Erythroblast (primary cell): Measurements from ENCODE around the gene KCNIP3.

ENCODE experiments used
- DNase-seq, 2 experiments: peaks; one replicate each; lab custom pipeline; 2025; lab: John Stamatoyannopoulos, UW
- GATA1 ChIP-seq: IDR thresholded peaks from 2 replicates; pipeline ENCODE4 v1.6.1; 2011; ENCODE audit warnings: low read depth, mild to moderate bottlenecking, control low read depth, low read length, moderate library complexity
- POLR2A ChIP-seq: IDR thresholded peaks from 2 replicates; pipeline ENCODE4 v1.6.1; 2011; ENCODE audit warnings: mild to moderate bottlenecking, low read length

The KCNIP3 gene

DNA sequence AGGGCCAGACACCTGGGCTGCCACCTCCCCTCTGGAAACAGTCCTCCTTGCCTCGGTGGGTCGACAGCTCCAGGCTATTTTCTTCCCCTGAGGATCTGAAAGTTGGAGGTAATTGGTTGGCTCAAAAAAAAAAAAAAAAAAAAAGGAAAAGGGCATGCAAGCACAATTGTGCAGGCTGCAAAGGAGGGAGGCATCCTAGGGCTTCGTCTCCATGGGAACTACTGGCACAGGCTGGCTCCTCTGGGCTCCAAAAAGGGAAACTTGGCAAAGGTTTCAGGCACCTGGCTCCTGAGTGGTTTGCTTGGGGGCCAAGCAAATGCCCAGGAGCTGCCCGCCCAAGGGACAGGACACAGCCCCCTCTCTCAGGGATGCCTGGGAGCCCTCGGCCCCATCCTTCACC, 1.1 kb upstream of the KCNIP3 start:
- no peak for TF ChIP-seq POLR2A
- no peak for TF ChIP-seq GATA1

DNA sequence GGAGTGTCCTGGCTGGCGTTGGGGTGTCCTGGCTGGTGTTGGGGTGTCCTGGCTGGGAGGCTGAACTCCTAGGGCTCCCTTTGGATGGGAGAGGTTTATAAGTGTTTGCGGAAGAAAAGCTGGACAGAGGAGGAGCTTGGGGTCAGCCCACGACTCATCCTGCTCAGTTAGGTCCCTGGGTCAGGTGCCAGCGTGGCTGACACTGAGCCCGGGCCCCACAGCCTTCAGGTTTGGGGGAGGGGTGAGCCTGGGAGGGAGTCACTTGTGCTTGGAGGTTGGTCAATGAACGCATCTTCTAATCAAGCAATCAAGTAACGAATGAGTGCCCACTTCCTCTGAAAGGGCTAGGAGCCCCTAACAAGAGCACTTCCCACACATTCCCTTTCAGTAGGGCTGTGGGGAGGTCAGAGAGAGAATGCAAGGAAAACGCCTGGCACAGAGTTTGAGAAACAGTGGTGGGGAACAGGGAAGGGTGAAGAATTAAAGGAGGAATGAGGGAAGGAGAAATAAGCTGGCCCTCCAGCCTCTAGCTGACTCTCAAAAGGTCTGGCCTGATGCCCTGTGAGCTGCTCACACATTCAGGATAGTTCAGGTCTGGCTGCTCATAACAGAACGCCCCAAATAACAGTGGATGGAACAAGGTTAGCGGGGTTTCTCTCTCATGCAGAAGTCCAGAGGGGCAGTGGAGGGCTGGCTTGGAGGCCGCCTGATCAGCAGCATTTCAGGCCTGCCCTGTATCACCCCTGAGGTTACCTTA, 670 bp downstream of the KCNIP3 start:
- no peak for DNase-seq
- TF ChIP-seq GATA1 (no peak), POLR2A (no peak)

More for the DNA sequence above, 1.1 kb upstream of the KCNIP3 start:
- no peak for DNase-seq

GRCh38 chr2:95298486-95299111, 1.5 kb downstream of the KCNIP3 start:
- DNase-seq = no peak
- no peak for TF ChIP-seq POLR2A

DNA sequence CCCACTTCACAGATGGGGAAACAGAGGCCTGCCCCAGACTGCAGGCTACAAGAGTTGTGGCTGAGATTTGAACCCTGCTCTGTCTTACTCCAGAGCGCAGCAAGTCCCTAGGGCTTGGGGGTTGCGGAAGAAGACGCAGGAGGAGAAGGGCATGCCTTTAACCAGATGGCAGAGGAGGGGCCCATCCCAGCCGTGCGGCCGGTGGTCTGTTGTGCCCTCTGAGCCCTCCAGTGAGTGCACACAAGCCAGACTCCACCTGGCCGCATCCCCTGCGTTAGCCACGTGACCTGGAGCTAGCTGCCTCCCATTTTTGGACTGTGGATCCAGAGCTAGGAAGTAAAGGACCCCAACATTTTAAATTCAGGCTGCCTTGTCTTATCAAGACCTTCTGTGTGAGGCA, 2.8 kb downstream of the KCNIP3 start:
- no peak for TF ChIP-seq POLR2A
- TF ChIP-seq GATA1 = no peak

GRCh38 chr2:95300450-95300849, 3.3 kb downstream of the KCNIP3 start:
- DNase-seq = no peak
- TF ChIP-seq POLR2A = no peak
- TF ChIP-seq GATA1 = no peak

More for the DNA sequence above, 2.8 kb downstream of the KCNIP3 start:
- no peak for DNase-seq

GRCh38 chr2:95301186-95301585, 4.0 kb downstream of the KCNIP3 start:
- no peak for DNase-seq
- TF ChIP-seq POLR2A (no peak), GATA1 (no peak)

DNA sequence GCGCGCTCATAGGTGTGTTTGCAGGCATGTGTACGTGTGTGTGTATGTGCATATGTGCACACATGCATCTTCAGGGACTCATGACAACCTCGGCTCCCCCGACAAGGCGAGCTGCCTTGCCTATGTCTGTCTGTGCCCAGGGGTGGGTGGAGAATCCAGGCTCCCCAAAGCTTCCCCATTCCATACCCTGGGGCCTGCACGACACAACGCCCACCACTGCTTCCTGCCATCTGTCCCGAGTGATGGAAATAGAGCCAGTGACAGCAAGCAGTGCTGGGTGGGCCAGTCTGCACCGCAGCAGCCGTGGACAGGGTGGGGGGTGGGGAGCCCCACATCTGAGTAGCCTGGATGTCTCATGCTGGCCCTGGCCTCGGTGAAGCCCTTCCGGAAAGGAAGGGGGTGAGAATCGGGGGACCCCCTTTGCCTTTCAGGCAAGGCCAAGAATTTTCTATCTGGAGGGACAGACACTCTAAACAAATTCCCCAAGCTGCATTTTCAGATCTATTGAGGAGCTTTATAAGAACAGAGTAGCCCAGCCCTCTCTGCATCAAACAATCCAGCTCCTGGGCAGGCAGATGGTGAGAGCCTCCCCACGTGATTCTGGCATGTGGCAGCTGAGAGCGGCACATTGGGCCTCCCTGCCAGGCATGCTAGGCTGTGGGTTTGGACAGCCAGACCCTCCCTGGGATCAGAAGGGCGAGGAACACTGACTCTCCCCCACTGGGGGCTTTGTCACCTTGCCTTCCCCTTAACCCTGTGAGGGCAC, 4.9 kb downstream of the KCNIP3 start:
- no peak for DNase-seq

GRCh38 chr2:95303191-95303919, 6.2 kb downstream of the KCNIP3 start:
- DNase-seq = no peak
- TF ChIP-seq GATA1 = no peak
- TF ChIP-seq POLR2A = no peak

More for the DNA sequence above, 4.9 kb downstream of the KCNIP3 start:
- TF ChIP-seq GATA1 (no peak), POLR2A (no peak)

DNA sequence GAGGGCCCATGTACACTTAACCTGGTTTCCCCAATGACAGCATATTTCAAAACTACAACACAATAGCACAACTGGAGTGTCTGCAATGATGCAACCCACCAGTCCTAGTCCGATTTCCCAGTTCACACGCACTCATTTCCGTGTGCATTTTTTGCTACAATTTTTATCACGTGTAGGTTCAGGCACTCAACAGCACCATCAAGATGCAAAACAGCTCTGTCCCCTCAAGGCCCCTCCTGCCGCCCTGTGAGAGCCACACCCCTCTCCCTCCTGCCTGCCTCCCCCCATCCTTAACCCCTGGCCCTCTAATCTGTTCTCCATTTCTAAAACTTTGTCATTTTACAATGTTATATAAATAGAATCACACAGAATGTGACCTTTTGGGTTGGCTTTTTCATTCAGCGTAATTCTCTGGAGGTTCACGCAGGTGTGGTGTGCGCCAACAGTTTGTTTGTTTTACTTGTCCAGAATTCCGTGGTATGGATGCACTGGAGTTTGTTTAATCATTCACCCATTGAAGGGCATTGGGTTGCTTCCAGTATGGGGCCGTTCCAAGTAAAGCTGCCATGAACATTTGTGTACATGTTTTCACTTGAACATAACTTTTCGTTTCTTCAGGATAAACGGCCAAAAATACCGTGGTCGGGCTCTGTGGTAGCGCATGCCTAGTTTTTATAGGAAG, 8.4 kb downstream of the KCNIP3 start:
- TF ChIP-seq GATA1 (no peak), POLR2A (no peak)
- no peak for DNase-seq

GRCh38 chr2:95306336-95306895, 9.3 kb downstream of the KCNIP3 start:
- TF ChIP-seq GATA1 = no peak
- TF ChIP-seq POLR2A = no peak
- no peak for DNase-seq

DNA sequence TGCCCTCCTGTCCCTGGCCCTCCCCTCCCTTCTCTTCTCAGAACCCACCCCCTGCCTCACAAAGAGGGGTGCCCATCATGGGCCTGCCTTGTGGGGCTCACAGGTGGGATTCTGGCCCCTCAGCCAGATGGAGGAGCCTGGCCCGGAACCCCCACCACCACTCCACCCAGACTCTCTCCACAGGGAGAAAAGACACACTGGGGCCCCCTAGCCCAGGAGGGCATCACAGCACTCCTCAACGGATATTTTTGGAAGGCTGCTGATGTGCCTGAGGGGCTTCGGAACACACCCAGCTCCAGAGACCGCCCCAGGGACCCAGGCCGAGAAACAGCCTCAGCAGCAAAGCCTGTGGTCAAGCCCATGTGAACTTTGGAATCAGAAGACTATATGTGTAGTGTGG, 9.9 kb downstream of the KCNIP3 start:
- TF ChIP-seq POLR2A (no peak), GATA1 (no peak)
- DNase-seq = no peak

DNA sequence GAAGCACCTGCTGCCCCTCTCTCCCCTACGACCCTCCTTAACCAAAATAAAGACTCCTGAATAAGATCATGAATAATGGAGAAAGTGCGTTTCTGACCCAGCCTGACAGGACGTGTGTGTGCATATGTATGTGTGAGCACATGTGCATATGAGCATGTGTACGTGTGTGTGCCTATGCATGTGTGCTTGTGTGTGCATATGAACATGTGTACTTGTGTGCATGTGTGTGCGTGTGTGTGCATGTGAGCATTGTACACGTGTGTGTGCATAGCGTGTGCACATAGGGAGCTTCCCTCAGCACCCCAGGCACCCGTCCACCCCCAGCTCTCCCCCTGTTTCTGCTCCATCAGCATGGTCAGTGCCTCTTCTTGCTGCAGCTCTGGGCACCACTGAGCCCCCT, 10.7 kb downstream of the KCNIP3 start:
- TF ChIP-seq POLR2A (no peak), GATA1 (no peak)
- no peak for DNase-seq
